ENCODE results near the gene CD80. TPM values are rescaled to one million over a fixed set of nuclear protein-coding genes. Genes with fewer than 3 reads are reported as not detected.
"Not testable (repeated sequence)": the region's sequence is repeated elsewhere in the genome, so short reads cannot be mapped to it uniquely, and the experiment has no call there.

The CD80 gene
- total RNA-seq, 1 experiment from 2014 or later, result not detected

- Histone ChIP-seq H3K36me3 (ENCODE audit: insufficient read depth, low read length) (no peaks in the 10 kb centered on the region), H3K4me3 (ENCODE audit: low read length) (no peak overlapping the region), H3K9me2 (replicated peaks; ENCODE audit: insufficient read depth, low read length) (no peaks in the 10 kb centered on the region), H3K27me3 (ENCODE audit: low read length) (no peaks in the 10 kb centered on the region), H3K4me2 (ENCODE audit: low read depth, low read length, poor library complexity, severe bottlenecking) (no peak overlapping the region), H3K9me3 (ENCODE audit: low read length) (no peaks in the 10 kb centered on the region), H3K9ac (ENCODE audit: low read length) (no peak overlapping the region), H3K27ac (ENCODE audit: low read length) (no peak overlapping the region), H4K20me1 (ENCODE audit: insufficient read depth, low read depth, low read length) (no peaks in the 10 kb centered on the region), H3K79me2 (ENCODE audit: low read length) (no peaks in the 10 kb centered on the region), H2AFZ (ENCODE audit: low read length) (no peak overlapping the region), H3K4me1 (ENCODE audit: low read length) (peaks cover 22% of the 10 kb centered on the region)
- DNase-seq, result no peak
Observed at GRCh38 chr3:119557877-119558269, 1.5 kb downstream of the CD80 start.

GRCh38 chr3:119557192-119557876, 2.1 kb downstream of the CD80 start:
- Histone ChIP-seq H3K4me2 (ENCODE audit: low read depth, low read length, poor library complexity, severe bottlenecking) (no peak overlapping the region), H3K27me3 (ENCODE audit: low read length) (no peaks in the 10 kb centered on the region), H3K4me1 (ENCODE audit: low read length) (peaks cover 22% of the 10 kb centered on the region), H3K79me2 (ENCODE audit: low read length) (no peaks in the 10 kb centered on the region), H3K36me3 (ENCODE audit: insufficient read depth, low read length) (no peaks in the 10 kb centered on the region), H3K27ac (ENCODE audit: low read length) (no peak overlapping the region), H3K9me2 (replicated peaks; ENCODE audit: insufficient read depth, low read length) (no peaks in the 10 kb centered on the region), H3K4me3 (ENCODE audit: low read length) (no peak overlapping the region), H3K9me3 (ENCODE audit: low read length) (no peaks in the 10 kb centered on the region), H2AFZ (ENCODE audit: low read length) (no peak overlapping the region), H3K9ac (ENCODE audit: low read length) (no peak overlapping the region), H4K20me1 (ENCODE audit: insufficient read depth, low read depth, low read length) (no peaks in the 10 kb centered on the region)
- no peak for DNase-seq

- DNase-seq, result no peak
- Histone ChIP-seq H3K4me2 (ENCODE audit: low read depth, low read length, poor library complexity, severe bottlenecking) (no peak overlapping the region), H2AFZ (ENCODE audit: low read length) (no peak overlapping the region), H3K27me3 (ENCODE audit: low read length) (no peaks in the 10 kb centered on the region), H3K9ac (ENCODE audit: low read length) (no peak overlapping the region), H3K36me3 (ENCODE audit: insufficient read depth, low read length) (no peaks in the 10 kb centered on the region), H3K4me3 (ENCODE audit: low read length) (no peak overlapping the region), H3K79me2 (ENCODE audit: low read length) (no peaks in the 10 kb centered on the region), H3K9me2 (replicated peaks; ENCODE audit: insufficient read depth, low read length) (no peaks in the 10 kb centered on the region), H3K4me1 (ENCODE audit: low read length) (peaks cover 22% of the 10 kb centered on the region), H4K20me1 (ENCODE audit: insufficient read depth, low read depth, low read length) (no peaks in the 10 kb centered on the region), H3K9me3 (ENCODE audit: low read length) (no peaks in the 10 kb centered on the region), H3K27ac (ENCODE audit: low read length) (no peak overlapping the region)
Observed at GRCh38 chr3:119555929-119556328, 3.5 kb downstream of the CD80 start.

DNA sequence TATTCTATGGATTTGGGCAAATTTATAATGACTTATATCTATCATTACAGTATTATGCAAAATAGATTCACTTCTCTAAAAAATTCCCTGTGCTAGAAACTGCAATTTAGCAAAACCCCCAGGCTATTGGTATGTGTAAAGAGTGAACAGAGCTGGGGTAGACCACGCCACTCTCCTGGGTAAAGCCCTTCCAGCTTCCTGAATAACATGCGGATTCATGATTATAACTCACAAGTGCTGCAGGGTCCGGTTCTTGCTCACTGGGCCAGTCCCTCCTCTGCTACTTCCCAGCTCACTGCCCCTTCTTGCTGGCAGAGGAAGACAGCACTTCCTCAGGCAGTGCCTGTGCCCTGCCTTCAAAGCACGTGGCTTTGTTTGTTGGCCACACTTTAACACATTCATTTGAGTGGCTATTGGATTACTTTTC, 4.1 kb downstream of the CD80 start:
- Histone ChIP-seq H4K20me1 (ENCODE audit: insufficient read depth, low read depth, low read length) (no peaks in the 10 kb centered on the region), H3K4me1 (ENCODE audit: low read length) (peaks cover 28% of the 10 kb centered on the region), H3K4me3 (ENCODE audit: low read length) (no peak overlapping the region), H3K9me3 (ENCODE audit: low read length) (no peaks in the 10 kb centered on the region), H2AFZ (ENCODE audit: low read length) (no peak overlapping the region), H3K79me2 (ENCODE audit: low read length) (no peaks in the 10 kb centered on the region), H3K27ac (ENCODE audit: low read length) (no peak overlapping the region), H3K36me3 (ENCODE audit: insufficient read depth, low read length) (no peaks in the 10 kb centered on the region), H3K9me2 (replicated peaks; ENCODE audit: insufficient read depth, low read length) (no peaks in the 10 kb centered on the region), H3K27me3 (ENCODE audit: low read length) (no peaks in the 10 kb centered on the region), H3K4me2 (ENCODE audit: low read depth, low read length, poor library complexity, severe bottlenecking) (no peak overlapping the region), H3K9ac (ENCODE audit: low read length) (no peak overlapping the region)
- no peak for DNase-seq

- Histone ChIP-seq H3K36me3 (ENCODE audit: insufficient read depth, low read length) (no peaks in the 10 kb centered on the region), H3K4me2 (ENCODE audit: low read depth, low read length, poor library complexity, severe bottlenecking) (no peak overlapping the region), H3K4me3 (ENCODE audit: low read length) (no peak overlapping the region), H3K9ac (ENCODE audit: low read length) (no peak overlapping the region), H4K20me1 (ENCODE audit: insufficient read depth, low read depth, low read length) (no peaks in the 10 kb centered on the region), H3K27ac (ENCODE audit: low read length) (no peak overlapping the region), H2AFZ (ENCODE audit: low read length) (no peak overlapping the region), H3K4me1 (ENCODE audit: low read length) (peaks cover 32% of the 10 kb centered on the region), H3K79me2 (ENCODE audit: low read length) (no peaks in the 10 kb centered on the region), H3K27me3 (ENCODE audit: low read length) (no peaks in the 10 kb centered on the region), H3K9me3 (ENCODE audit: low read length) (no peaks in the 10 kb centered on the region), H3K9me2 (replicated peaks; ENCODE audit: insufficient read depth, low read length) (no peaks in the 10 kb centered on the region)
- DNase-seq, result no peak
Observed at GRCh38 chr3:119553823-119554415, 5.5 kb downstream of the CD80 start.

GRCh38 chr3:119552928-119553327, 6.5 kb downstream of the CD80 start:
- peaks cover 31% of the 10 kb centered on the region for H3K4me1 ChIP-seq (ENCODE audit: low read length)
- H2AFZ ChIP-seq (ENCODE audit: low read length); H3K4me3 ChIP-seq (ENCODE audit: low read length); H3K9ac ChIP-seq (ENCODE audit: low read length); H3K9me2 ChIP-seq (replicated peaks; ENCODE audit: insufficient read depth, low read length); H3K4me2 ChIP-seq (ENCODE audit: low read depth, low read length, poor library complexity, severe bottlenecking); H3K36me3 ChIP-seq (ENCODE audit: insufficient read depth, low read length); H3K79me2 ChIP-seq (ENCODE audit: low read length); H3K27me3 ChIP-seq (ENCODE audit: low read length); DNase-seq; H3K9me3 ChIP-seq (ENCODE audit: low read length); H4K20me1 ChIP-seq (ENCODE audit: insufficient read depth, low read depth, low read length); H3K27ac ChIP-seq (ENCODE audit: low read length): not testable (repeated sequence)

DNA sequence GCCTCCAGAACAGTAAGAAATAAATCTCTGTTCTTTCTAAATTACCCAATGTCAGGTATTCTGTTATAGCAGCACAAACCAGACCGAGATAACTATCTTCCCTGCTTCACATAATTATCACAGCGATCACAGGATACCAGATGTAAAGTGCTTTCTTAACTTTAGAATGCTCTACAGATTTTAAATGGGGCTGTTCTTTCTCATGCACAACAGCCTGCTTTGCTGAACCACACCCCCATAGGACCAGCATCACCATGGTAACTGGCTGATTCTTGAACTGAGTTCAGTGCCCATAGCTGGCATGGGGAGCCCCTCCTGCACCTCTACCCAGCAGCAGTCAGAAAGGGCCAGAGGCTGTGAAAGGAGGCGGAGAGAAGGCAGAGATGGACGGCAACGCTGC, 7.8 kb downstream of the CD80 start:
- no peak for DNase-seq
- H2AFZ ChIP-seq (ENCODE audit: low read length), result no peak overlapping the region
- no peaks in the 10 kb centered on the region for H3K9me2 ChIP-seq (replicated peaks; ENCODE audit: insufficient read depth, low read length)
- no peak overlapping the region for H3K9ac ChIP-seq (ENCODE audit: low read length)
- H3K4me1 ChIP-seq (ENCODE audit: low read length), result peaks cover 23% of the 10 kb centered on the region
- H3K4me2 ChIP-seq (ENCODE audit: low read depth, low read length, poor library complexity, severe bottlenecking), result no peak overlapping the region
- H3K27me3 ChIP-seq (ENCODE audit: low read length), result no peaks in the 10 kb centered on the region
- no peak overlapping the region for H3K27ac ChIP-seq (ENCODE audit: low read length)
- no peaks in the 10 kb centered on the region for H3K79me2 ChIP-seq (ENCODE audit: low read length)
- no peaks in the 10 kb centered on the region for H3K36me3 ChIP-seq (ENCODE audit: insufficient read depth, low read length)
- H4K20me1 ChIP-seq (ENCODE audit: insufficient read depth, low read depth, low read length), result no peaks in the 10 kb centered on the region
- no peak overlapping the region for H3K4me3 ChIP-seq (ENCODE audit: low read length)
- no peaks in the 10 kb centered on the region for H3K9me3 ChIP-seq (ENCODE audit: low read length)

DNA sequence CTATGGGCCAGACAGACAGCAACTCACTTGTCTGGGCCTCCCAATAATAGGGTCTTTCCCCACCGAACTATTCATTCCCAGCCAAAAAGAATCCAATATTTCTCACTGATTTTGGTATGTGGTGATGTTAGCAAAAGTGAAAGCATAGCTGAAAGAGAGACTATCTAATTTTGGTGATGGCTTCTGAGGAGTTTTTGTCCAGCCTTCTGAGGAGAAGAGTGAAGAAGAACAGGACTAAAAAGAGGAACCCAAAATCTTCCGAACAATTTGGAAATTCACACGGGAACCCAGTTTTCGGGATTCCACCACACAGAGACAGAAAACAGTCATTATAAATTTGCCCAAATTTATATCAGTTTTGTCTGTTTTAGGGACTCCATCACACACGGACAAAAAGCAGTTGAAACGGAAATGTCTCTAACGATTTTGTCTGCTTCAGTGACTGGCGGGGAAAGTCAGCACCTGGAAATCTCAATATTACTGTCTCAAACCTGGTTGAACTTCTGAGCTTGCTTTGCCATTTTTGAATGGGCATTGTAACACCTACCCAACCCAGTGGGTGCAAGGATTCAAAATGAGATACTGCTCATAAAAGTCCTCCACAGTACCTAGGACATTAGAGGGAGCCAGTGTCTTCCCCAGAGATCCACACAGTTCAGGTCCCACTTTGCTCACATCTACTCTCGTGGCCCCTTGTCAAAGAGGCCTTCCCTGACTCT, 9.1 kb downstream of the CD80 start:
- H3K36me3 ChIP-seq (ENCODE audit: insufficient read depth, low read length), result no peaks in the 10 kb centered on the region
- peaks cover 20% of the 10 kb centered on the region for H3K4me1 ChIP-seq (ENCODE audit: low read length)
- no peaks in the 10 kb centered on the region for H3K9me2 ChIP-seq (replicated peaks; ENCODE audit: insufficient read depth, low read length)
- no peaks in the 10 kb centered on the region for H4K20me1 ChIP-seq (ENCODE audit: insufficient read depth, low read depth, low read length)
- no peak overlapping the region for H3K27ac ChIP-seq (ENCODE audit: low read length)
- no peaks in the 10 kb centered on the region for H3K27me3 ChIP-seq (ENCODE audit: low read length)
- no peak overlapping the region for H3K4me3 ChIP-seq (ENCODE audit: low read length)
- DNase-seq, result peak; percentile 53
- no peaks in the 10 kb centered on the region for H3K79me2 ChIP-seq (ENCODE audit: low read length)
- peak overlapping the region; percentile 35 for H3K4me2 ChIP-seq (ENCODE audit: low read depth, low read length, poor library complexity, severe bottlenecking)
- H2AFZ ChIP-seq (ENCODE audit: low read length), result peak overlapping the region; percentile 27; the same call in 1 of the 2 replicates
- no peaks in the 10 kb centered on the region for H3K9me3 ChIP-seq (ENCODE audit: low read length)
- no peak overlapping the region for H3K9ac ChIP-seq (ENCODE audit: low read length)
